ENCODE results near the gene FZD4.

DNA sequence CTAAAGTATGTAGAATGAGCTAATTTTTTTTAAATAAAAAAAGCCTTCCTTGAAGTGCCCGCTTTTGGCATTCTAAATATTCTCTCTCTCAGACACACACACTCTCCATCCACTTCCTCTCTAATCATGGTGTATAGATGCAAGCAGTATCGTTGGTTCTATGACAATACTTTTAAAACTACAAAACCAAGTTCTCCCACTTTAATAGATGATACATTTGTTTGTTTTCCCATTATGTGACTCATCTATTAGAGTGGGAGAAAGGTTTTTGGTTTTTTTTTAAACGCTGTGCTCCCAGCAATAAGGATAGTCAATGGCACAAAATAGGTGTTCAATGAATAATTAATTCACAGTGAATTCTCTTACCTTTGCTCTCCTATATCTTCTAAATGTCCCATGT is 44.6 kb downstream of the FZD4 start:
- TF ChIP-seq ZFX (IDR thresholded peaks at IDR 0.05), result no peak
- TF ChIP-seq CTCF (conservative IDR thresholded peaks at IDR 0.05), result no peak
